Smooth muscle cell (in vitro differentiated cells): Measurements from ENCODE around the gene RAI1. TPM values are rescaled to one million over a fixed set of nuclear protein-coding genes. Genes with fewer than 3 reads are reported as not detected.

ENCODE experiments used
- DNase-seq: peaks from one replicate; lab custom pipeline; 2025; ENCODE audit not compliant: unreplicated experiment; lab: John Stamatoyannopoulos, UW
- H2AFZ ChIP-seq: fragments of 200-600 bp; sonication (generic); 2 replicates; pipeline ENCODE4 v1.6.0; 2016; ENCODE audit warnings: antibody characterized with exemption, low read depth, mild to moderate bottlenecking
- H3F3A ChIP-seq: fragments of 200-600 bp; sonication (generic); 2 replicates; pipeline ENCODE4 v1.6.0; 2017; ENCODE audit warnings: antibody characterized with exemption, low read depth
- H3K27ac ChIP-seq: fragments of 200-600 bp; sonication (generic); 2 replicates; pipeline ENCODE4 v1.5.1; 2016; ENCODE audit warnings: low read depth, mild to moderate bottlenecking
- H3K27me3 ChIP-seq: fragments of 200-600 bp; sonication (generic); 2 replicates; pipeline ENCODE4 v1.6.1; 2016; ENCODE audit warnings: low read depth, mild to moderate bottlenecking
- H3K36me3 ChIP-seq: fragments of 200-600 bp; sonication (generic); 2 replicates; pipeline ENCODE4 v1.5.1; 2016; ENCODE audit warnings: low read depth
- H3K4me1 ChIP-seq: fragments of 200-600 bp; sonication (generic); 2 replicates; pipeline ENCODE4 v1.5.1; 2016; ENCODE audit warnings: low read depth
- H3K4me2 ChIP-seq: fragments of 200-600 bp; sonication (generic); 2 replicates; pipeline ENCODE4 v1.6.0; 2016; ENCODE audit warnings: mild to moderate bottlenecking
- H3K4me3 ChIP-seq: fragments of 200-600 bp; sonication (generic); 2 replicates; pipeline ENCODE4 v1.5.1; 2016; ENCODE audit warnings: mild to moderate bottlenecking
- H3K79me2 ChIP-seq: fragments of 200-600 bp; sonication (generic); 2 replicates; pipeline ENCODE4 v1.6.0; 2016; ENCODE audit warnings: low read depth, mild to moderate bottlenecking
- H3K9ac ChIP-seq: fragments of 200-600 bp; sonication (generic); 2 replicates; pipeline ENCODE4 v1.6.0; 2016; ENCODE audit warnings: low read depth
- H3K9me3 ChIP-seq: fragments of 200-600 bp; sonication (generic); replicated peaks from 2 replicates; pipeline ENCODE4 v1.5.1; 2016; ENCODE audit warnings: low read depth
- H4K20me1 ChIP-seq: fragments of 200-600 bp; sonication (generic); 2 replicates; pipeline ENCODE4 v1.6.0; 2016; ENCODE audit warnings: low read depth
- CTCF ChIP-seq: fragments of 200-600 bp; sonication (generic); IDR thresholded peaks from 2 replicates; pipeline ENCODE4 v1.5.1; 2017; ENCODE audit warnings: borderline replicate concordance, mild to moderate bottlenecking, antibody characterized with exemption; ENCODE audit not compliant: insufficient read depth, poor library complexity, severe bottlenecking
- WGBS: methylation state at CpG from one replicate; pipeline ENCODE4 v1.1.7; 2016; ENCODE audit warnings: low lambda C conversion rate; 5-methylcytosine and 5-hydroxymethylcytosine counted together
- polyA plus RNA-seq: library from polyadenylated mRNA; unstranded; fragments of >200 nt; fragmentation: Nextera tagmentation; extraction: Ambion mirVana; gene quantifications from 2 replicates; pipeline ENCODE4 v1.2.1, GENCODE V29; 2016
- total RNA-seq: library from RNA; depleted of rRNA; stranded (reverse); fragments of >200 nt; gene quantifications from 2 replicates; pipeline ENCODE4 v1.2.3, GENCODE V29; 2014

RAI1 gene
- total and polyA plus RNA-seq, 2 experiments from 2014 or later: 11.1 to 17.6 TPM

- peak overlapping the region; percentile 32 for H3K27ac ChIP-seq
- 79% methylated on average over 7 of the region's 7 CpGs for WGBS
- TF ChIP-seq CTCF: no peak
- H3K4me1 ChIP-seq: peaks cover 18% of the 10 kb centered on the region
- no peaks in the 10 kb centered on the region for H3K9me3 ChIP-seq
- peaks cover 90% of the 10 kb centered on the region for H3K79me2 ChIP-seq
- H3F3A ChIP-seq: peaks cover 4% of the 10 kb centered on the region
- H3K4me2 ChIP-seq: no peak overlapping the region
- no peak overlapping the region for H3K9ac ChIP-seq
- peaks cover 100% of the 10 kb centered on the region for H4K20me1 ChIP-seq
- H2AFZ ChIP-seq: no peak overlapping the region
- DNase-seq: no peak
- no peak overlapping the region for H3K4me3 ChIP-seq
- no peaks in the 10 kb centered on the region for H3K27me3 ChIP-seq
- H3K36me3 ChIP-seq: no peaks in the 10 kb centered on the region
These were observed 44.6 kb downstream of the RAI1 start for GRCh38 chr17:17725752-17726457.

GRCh38 chr17:17726458-17727060 is 45.3 kb downstream of the RAI1 start:
- no peaks in the 10 kb centered on the region for H3K36me3 ChIP-seq
- H3K4me2 ChIP-seq: no peak overlapping the region
- no peak for DNase-seq
- H3K4me1 ChIP-seq: peaks cover 18% of the 10 kb centered on the region
- no peaks in the 10 kb centered on the region for H3K27me3 ChIP-seq
- H4K20me1 ChIP-seq: peaks cover 100% of the 10 kb centered on the region
- peaks cover 89% of the 10 kb centered on the region for H3K79me2 ChIP-seq
- no peak overlapping the region for H3K4me3 ChIP-seq
- no peak overlapping the region for H3K9ac ChIP-seq
- TF ChIP-seq CTCF: no peak
- no peaks in the 10 kb centered on the region for H3K9me3 ChIP-seq
- H2AFZ ChIP-seq: no peak overlapping the region
- WGBS: 65% methylated on average over 6 of the region's 6 CpGs
- peaks cover 4% of the 10 kb centered on the region for H3F3A ChIP-seq
- H3K27ac ChIP-seq: peak overlapping the region; percentile 32

GRCh38 chr17:17727111-17727659 is 45.9 kb downstream of the RAI1 start:
- H3K9ac ChIP-seq: no peak overlapping the region
- WGBS: 95% methylated on average over 13 of the region's 13 CpGs
- H4K20me1 ChIP-seq: peaks cover 100% of the 10 kb centered on the region
- H3K79me2 ChIP-seq: peaks cover 89% of the 10 kb centered on the region
- no peak overlapping the region for H3K4me3 ChIP-seq
- H3K4me2 ChIP-seq: no peak overlapping the region
- peaks cover 14% of the 10 kb centered on the region for H3K4me1 ChIP-seq
- TF ChIP-seq CTCF: no peak
- H3K36me3 ChIP-seq: no peaks in the 10 kb centered on the region
- no peaks in the 10 kb centered on the region for H3K9me3 ChIP-seq
- DNase-seq: no peak
- H3F3A ChIP-seq: peaks cover 4% of the 10 kb centered on the region
- H3K27ac ChIP-seq: no peak overlapping the region
- H3K27me3 ChIP-seq: no peaks in the 10 kb centered on the region
- no peak overlapping the region for H2AFZ ChIP-seq
